ENCODE measurements around the gene SLC26A6.

SLC26A6 gene

GRCh38 chr3:48599077-48599501 lies 36.2 kb downstream of the SLC26A6 start:
- no peak for DNase-seq (ENCODE audit: low spot score)

- no peak for DNase-seq (ENCODE audit: low spot score)
These were observed 36.8 kb downstream of the SLC26A6 start for GRCh38 chr3:48598323-48599076.

GRCh38 chr3:48597408-48597800 lies 37.9 kb downstream of the SLC26A6 start:
- DNase-seq (ENCODE audit: low spot score), result no peak

- DNase-seq (ENCODE audit: low spot score), result no peak
These were observed 38.4 kb downstream of the SLC26A6 start for GRCh38 chr3:48596676-48597407.

- DNase-seq (ENCODE audit: low spot score), result no peak
These were observed 39.1 kb downstream of the SLC26A6 start for GRCh38 chr3:48596157-48596556.

- DNase-seq (ENCODE audit: low spot score), result no peak
These were observed 39.6 kb downstream of the SLC26A6 start for GRCh38 chr3:48595526-48596121.

- no peak for DNase-seq (ENCODE audit: low spot score)
These were observed 40.2 kb downstream of the SLC26A6 start, which contains the start of gene COL7A1 for GRCh38 chr3:48595075-48595525. TSS of gene COL7A1 (minus strand) at chr3:48595329. CDS start at chr3:48595159, 170 bp downstream.

- DNase-seq (ENCODE audit: low spot score), result no peak
These were observed 40.7 kb downstream of the SLC26A6 start for GRCh38 chr3:48594417-48595049.

GRCh38 chr3:48593337-48593736 lies 41.9 kb downstream of the SLC26A6 start:
- no peak for DNase-seq (ENCODE audit: low spot score)

GRCh38 chr3:48592519-48593087 lies 42.7 kb downstream of the SLC26A6 start:
- DNase-seq (ENCODE audit: low spot score), result no peak

- DNase-seq (ENCODE audit: low spot score), result no peak
These were observed 43.3 kb downstream of the SLC26A6 start for GRCh38 chr3:48591886-48592518.

- DNase-seq (ENCODE audit: low spot score), result no peak
These were observed 43.8 kb downstream of the SLC26A6 start for GRCh38 chr3:48591436-48591835.

- DNase-seq (ENCODE audit: low spot score), result no peak
These were observed 47.0 kb downstream of the SLC26A6 start for GRCh38 chr3:48588230-48588629.

GRCh38 chr3:48587686-48588085 lies 47.6 kb downstream of the SLC26A6 start:
- DNase-seq (ENCODE audit: low spot score), result no peak

- no peak for DNase-seq (ENCODE audit: low spot score)
These were observed 49.9 kb downstream of the SLC26A6 start for GRCh38 chr3:48585411-48585810.

GRCh38 chr3:48584836-48585235 lies 50.4 kb downstream of the SLC26A6 start:
- no peak for DNase-seq (ENCODE audit: low spot score)

GRCh38 chr3:48581621-48582481 lies 53.4 kb downstream of the SLC26A6 start:
- DNase-seq (ENCODE audit: low spot score), result no peak

- DNase-seq (ENCODE audit: low spot score), result no peak
These were observed 58.6 kb downstream of the SLC26A6 start for GRCh38 chr3:48576647-48577046.
